ENCODE results near the gene MPP3. TPM values are rescaled to one million over a fixed set of nuclear protein-coding genes. Genes with fewer than 3 reads are reported as not detected.

MPP3 gene
- total RNA-seq, 1 experiment from 2014 or later = 24.5 TPM

DNA sequence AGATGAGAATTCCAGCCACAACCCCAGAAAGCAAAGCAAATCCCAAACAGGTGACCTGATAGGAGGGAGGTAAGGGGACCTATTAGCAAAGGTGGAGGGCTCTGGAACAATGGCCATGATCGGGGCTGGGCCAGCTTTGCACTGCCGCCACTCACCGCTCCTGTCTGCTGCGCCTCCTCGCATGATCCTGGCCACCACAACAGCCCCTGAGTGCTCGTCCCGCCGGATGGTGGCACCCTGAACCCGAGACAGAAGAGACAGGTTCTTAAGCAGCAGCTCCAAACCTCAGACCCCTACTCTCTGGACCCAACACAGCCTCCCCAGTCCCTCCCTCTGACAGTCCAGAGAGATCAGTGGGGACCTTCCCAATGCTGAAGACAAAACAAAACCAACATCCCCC, 5.3 kb downstream of the MPP3 start:
- ChIA-PET CTCF (interaction anchor here (1.3 kb wide), 1 partner anchor 19 kb away, joined by 5 read pairs; no protein-coding TSS in a partner anchor), POLR2A (no interaction called here)
- Mint-ChIP-seq H3K4me3 (ENCODE audit: unreplicated experiment) (no peak overlapping the region), H3K4me1 (ENCODE audit: insufficient read depth, unreplicated experiment) (no peaks in the 10 kb centered on the region), H3K36me3 (ENCODE audit: insufficient read depth, unreplicated experiment) (peaks cover 48% of the 10 kb centered on the region), H3K27ac (ENCODE audit: low read depth, unreplicated experiment) (no peak overlapping the region), H3K9me3 (ENCODE audit: unreplicated experiment) (no peaks in the 10 kb centered on the region), H3K27me3 (ENCODE audit: insufficient read depth, unreplicated experiment) (no peaks in the 10 kb centered on the region)
- TF ChIP-seq, protein P1, sequence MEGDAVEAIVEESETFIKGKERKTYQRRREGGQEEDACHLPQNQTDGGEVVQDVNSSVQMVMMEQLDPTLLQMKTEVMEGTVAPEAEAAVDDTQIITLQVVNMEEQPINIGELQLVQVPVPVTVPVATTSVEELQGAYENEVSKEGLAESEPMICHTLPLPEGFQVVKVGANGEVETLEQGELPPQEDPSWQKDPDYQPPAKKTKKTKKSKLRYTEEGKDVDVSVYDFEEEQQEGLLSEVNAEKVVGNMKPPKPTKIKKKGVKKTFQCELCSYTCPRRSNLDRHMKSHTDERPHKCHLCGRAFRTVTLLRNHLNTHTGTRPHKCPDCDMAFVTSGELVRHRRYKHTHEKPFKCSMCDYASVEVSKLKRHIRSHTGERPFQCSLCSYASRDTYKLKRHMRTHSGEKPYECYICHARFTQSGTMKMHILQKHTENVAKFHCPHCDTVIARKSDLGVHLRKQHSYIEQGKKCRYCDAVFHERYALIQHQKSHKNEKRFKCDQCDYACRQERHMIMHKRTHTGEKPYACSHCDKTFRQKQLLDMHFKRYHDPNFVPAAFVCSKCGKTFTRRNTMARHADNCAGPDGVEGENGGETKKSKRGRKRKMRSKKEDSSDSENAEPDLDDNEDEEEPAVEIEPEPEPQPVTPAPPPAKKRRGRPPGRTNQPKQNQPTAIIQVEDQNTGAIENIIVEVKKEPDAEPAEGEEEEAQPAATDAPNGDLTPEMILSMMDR (IDR thresholded peaks at IDR 0.05; ENCODE audit: unreplicated experiment) = no peak
- intact Hi-C loops (cut with micrococcal nuclease) = no loop called here
- no TSS peak for BruUV-seq (replicated peaks)
- DNase-seq (ENCODE audit: unreplicated experiment) = no peak

DNA sequence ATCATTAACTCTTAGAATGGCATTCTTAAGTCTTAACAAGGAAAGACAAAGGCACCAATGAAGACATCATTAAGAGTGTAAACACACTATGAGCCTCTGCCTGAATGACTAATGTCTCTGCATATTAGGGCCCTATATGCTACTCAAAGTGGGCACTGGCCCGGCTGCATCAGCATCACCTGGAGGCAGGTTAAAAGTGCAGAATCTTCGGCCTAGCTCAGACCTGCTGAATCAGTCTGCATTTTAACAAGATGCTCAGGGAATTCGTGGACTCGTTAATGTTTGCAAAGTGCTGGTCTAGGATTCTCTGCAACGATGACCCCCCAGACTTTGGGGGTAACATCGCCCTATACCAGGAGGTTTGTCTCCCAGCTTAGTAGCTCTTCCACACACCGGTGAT, 6.7 kb downstream of the MPP3 start:
- no peak overlapping the region for H3K4me3 Mint-ChIP-seq (ENCODE audit: unreplicated experiment)
- POLR2A ChIA-PET = no interaction called here

DNA sequence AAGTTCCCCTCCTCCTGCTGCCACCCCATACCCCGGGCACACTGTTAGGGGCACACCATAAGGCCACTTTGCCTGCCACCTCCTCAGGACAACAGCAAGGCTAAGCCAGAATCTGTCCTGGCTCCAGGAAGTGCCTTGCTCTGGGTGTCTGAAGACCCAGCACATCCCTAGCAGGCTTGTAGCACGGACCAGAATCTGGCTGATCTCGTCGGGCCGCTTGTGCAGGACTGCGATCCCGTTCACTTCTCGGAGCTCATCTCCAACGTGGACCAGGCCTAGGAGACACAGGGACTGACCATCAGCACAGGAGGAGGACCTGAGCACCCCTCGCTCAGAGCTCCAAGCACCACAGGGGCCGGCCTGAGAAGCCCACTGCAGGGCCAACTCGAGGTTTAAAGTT, 7.4 kb downstream of the MPP3 start:
- CTCF ChIA-PET = interaction anchor here (0.7 kb wide), 1 partner anchor 21 kb away, joined by 3 read pairs; the partner anchor contains the start of gene CD300LG
- H3K4me3 Mint-ChIP-seq (ENCODE audit: unreplicated experiment) = no peak overlapping the region
- no TSS peak for BruUV-seq (replicated peaks)
- TF ChIP-seq, protein P1 (IDR thresholded peaks at IDR 0.05; ENCODE audit: unreplicated experiment) = no peak
- H3K27ac Mint-ChIP-seq (ENCODE audit: low read depth, unreplicated experiment) = no peak overlapping the region
- H3K9me3 Mint-ChIP-seq (ENCODE audit: unreplicated experiment) = no peaks in the 10 kb centered on the region
- no peaks in the 10 kb centered on the region for H3K4me1 Mint-ChIP-seq (ENCODE audit: insufficient read depth, unreplicated experiment)
- intact Hi-C loops (cut with micrococcal nuclease) = no loop called here
- POLR2A ChIA-PET = interaction anchor here (1.3 kb wide), 1 partner anchor 47 kb away, joined by 5 read pairs; the partner anchor contains the start of gene DUSP3
- peaks cover 56% of the 10 kb centered on the region for H3K36me3 Mint-ChIP-seq (ENCODE audit: insufficient read depth, unreplicated experiment)
- H3K27me3 Mint-ChIP-seq (ENCODE audit: insufficient read depth, unreplicated experiment) = no peaks in the 10 kb centered on the region
- DNase-seq (ENCODE audit: unreplicated experiment) = no peak

More for the DNA sequence above, 6.7 kb downstream of the MPP3 start:
- no TSS peak for BruUV-seq (replicated peaks)
- Mint-ChIP-seq H3K9me3 (ENCODE audit: unreplicated experiment) (no peaks in the 10 kb centered on the region), H3K4me1 (ENCODE audit: insufficient read depth, unreplicated experiment) (no peaks in the 10 kb centered on the region), H3K27ac (ENCODE audit: low read depth, unreplicated experiment) (no peak overlapping the region), H3K36me3 (ENCODE audit: insufficient read depth, unreplicated experiment) (peaks cover 49% of the 10 kb centered on the region), H3K27me3 (ENCODE audit: insufficient read depth, unreplicated experiment) (no peaks in the 10 kb centered on the region)
- CTCF ChIA-PET = interaction anchor here (0.5 to 0.7 kb wide), 2 partner anchors 20 to 65 kb away, joined by 3 to 4 read pairs; partner anchors contain the start of gene CD300LG
- TF ChIP-seq, protein P1 (IDR thresholded peaks at IDR 0.05; ENCODE audit: unreplicated experiment) = no peak
- intact Hi-C loops (cut with micrococcal nuclease) = no loop called here
- DNase-seq (ENCODE audit: unreplicated experiment) = no peak

DNA sequence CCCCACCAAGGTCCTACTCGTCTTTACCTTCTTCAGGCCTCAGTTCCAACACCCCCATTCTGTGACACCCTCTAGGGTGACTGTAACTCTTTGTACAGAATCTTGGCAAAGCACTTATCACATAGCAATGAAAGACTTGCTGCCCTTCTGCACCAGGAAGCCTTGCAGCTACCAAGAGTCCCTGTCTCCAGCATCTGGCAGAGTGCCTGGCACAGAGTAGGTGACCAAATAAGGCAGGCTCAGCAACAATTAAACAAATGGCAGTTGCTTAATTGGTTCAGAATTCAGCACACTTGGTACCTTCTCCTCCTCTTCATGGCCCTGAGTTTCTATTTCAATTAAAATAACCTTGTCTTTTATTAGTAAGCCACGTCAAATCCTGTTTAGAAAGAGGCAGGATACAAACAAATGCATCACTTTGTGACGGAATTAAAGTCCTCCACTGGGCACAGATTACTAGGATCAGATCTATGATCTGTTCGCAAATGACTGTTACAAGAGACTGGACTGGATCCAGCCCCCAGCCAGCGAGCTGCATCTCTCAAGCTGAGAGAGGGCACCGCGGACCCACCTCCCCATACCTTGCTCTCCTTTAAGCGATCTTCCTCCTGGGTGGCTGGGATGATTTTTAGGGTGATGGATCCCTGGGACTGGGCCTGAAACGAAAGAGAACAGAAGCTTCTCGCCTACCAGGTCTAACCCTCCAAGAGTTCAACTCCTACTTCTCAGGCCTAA, 9.4 kb downstream of the MPP3 start:
- CTCF ChIA-PET = interaction anchor here (0.6 to 1.3 kb wide), 4 partner anchors 10 to 130 kb away, joined by 3 to 4 read pairs (median 3); no protein-coding TSS in a partner anchor
- Mint-ChIP-seq H3K9me3 (ENCODE audit: unreplicated experiment) (no peaks in the 10 kb centered on the region), H3K4me3 (ENCODE audit: unreplicated experiment) (no peak overlapping the region), H3K27me3 (ENCODE audit: insufficient read depth, unreplicated experiment) (no peaks in the 10 kb centered on the region), H3K36me3 (ENCODE audit: insufficient read depth, unreplicated experiment) (peaks cover 49% of the 10 kb centered on the region), H3K27ac (ENCODE audit: low read depth, unreplicated experiment) (no peak overlapping the region), H3K4me1 (ENCODE audit: insufficient read depth, unreplicated experiment) (no peaks in the 10 kb centered on the region)
- TF ChIP-seq, protein P1 (IDR thresholded peaks at IDR 0.05; ENCODE audit: unreplicated experiment) = no peak
- intact Hi-C loops (cut with micrococcal nuclease) = no loop called here
- POLR2A ChIA-PET = no interaction called here
- no TSS peak for BruUV-seq (replicated peaks)
- no peak for DNase-seq (ENCODE audit: unreplicated experiment)

Data from MCF 10A (cell line).